HT1080 (cell line): Measurements from ENCODE around the gene GPR176. TPM values are rescaled to one million over a fixed set of nuclear protein-coding genes. Genes with fewer than 3 reads are reported as not detected.

Experiments used
- DNase-seq: peaks from one replicate; pipeline ENCODE4 v3.0.0-alpha.2; 2015; ENCODE audit warnings: low read depth
- total RNA-seq: library from RNA; depleted of rRNA; stranded (reverse); fragments of >200 nt; shearing (Covaris generic); gene quantifications from 2 replicates; pipeline ENCODE4 v1.2.3, GENCODE V29; 2014

GPR176 gene
- total RNA-seq, 1 experiment from 2014 or later, result 58.1 TPM

DNA sequence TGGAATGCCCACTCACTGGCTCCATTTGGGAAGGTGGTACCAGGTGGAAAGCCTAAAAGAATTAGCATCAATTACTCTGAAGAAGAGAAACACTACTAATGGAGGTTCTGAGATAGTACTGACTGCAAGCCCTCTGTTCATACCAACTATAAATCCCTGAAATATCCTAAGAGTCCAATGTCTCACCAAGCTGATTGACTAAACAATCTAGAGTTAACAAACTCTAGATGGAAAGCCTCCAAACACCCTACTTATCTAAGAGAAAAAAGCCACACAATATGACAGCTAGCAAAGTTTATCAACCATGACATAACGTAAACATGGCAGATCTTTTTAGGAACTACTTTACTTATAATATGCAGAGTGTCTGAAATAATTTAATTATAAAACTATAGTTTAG lies 59.2 kb downstream of the GPR176 start:
- DNase-seq, result no peak

DNA sequence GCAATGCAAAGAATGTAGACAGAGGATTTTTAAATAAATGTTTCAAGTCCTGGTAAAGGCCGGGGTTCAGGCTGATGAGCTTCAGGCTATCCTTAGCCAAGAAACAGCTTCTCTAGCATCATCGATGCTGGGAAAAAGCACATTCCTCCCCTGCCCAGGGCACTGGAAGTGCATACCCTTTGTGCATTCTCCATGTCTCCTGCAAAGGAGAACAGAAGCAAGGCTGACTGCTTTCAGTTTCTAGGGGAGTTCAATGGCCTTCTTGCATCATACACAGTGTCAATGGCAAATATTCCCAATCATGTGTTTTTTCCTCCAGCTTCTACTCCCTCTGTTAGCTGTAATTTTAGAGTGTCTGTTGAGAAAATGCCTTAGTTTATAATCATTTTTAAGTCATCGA lies 59.9 kb downstream of the GPR176 start:
- no peak for DNase-seq

DNA sequence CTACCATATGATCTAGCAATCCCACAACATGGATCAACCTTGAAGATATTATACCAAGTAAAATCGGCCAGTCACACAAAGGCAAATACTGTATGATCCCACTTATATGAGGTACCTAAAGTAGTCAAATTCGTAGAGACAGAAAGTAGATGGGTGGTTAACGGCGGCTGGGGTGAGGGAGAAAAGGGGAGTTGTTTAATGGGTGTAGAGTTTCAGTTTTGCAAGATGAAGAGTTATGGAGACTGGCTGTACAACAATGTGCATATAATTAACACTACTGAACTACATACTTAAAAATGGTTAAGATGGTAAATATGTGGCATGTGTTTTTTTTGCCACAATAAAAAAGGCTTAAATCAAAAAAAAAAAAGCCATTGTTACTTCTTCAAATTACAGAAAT lies 60.4 kb downstream of the GPR176 start:
- no peak for DNase-seq

DNA sequence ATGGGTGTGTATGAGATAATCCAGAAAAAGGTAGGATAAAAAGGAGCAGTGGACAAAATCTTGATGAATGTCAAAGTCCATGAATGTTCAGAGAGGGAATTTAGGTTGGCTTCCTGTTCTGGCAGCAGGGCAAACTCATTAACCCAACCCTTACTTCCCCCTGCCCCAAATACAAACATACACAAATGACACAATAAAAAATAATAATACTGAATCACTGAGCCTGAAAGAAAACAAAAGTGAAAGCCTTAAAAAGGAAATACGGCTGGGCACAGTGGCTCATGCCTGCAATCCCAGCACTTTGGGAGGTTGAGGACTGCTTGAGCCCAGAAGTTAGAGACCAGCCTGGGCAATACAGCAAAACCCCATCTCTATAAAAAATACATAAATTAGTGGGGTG lies 62.9 kb downstream of the GPR176 start:
- no peak for DNase-seq

DNA sequence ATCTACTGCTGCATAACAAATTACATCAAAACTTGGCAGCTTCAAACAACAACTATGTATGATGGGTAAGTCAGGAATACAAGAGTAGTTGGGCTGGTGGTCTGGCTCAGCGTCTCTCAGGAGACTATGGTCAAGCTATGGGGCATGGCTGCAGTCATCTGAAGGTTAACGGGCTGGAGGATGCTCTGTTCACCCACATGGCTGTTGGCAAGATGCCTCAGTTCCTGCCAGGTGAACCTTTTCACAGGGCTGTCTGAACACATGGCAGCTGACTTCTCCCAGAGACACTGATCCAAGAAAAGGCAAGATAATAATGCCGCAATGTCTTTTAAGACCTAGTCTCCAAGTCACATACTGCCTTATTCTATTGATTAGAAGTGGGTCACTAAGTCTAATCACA lies 63.7 kb downstream of the GPR176 start:
- DNase-seq, result no peak

DNA sequence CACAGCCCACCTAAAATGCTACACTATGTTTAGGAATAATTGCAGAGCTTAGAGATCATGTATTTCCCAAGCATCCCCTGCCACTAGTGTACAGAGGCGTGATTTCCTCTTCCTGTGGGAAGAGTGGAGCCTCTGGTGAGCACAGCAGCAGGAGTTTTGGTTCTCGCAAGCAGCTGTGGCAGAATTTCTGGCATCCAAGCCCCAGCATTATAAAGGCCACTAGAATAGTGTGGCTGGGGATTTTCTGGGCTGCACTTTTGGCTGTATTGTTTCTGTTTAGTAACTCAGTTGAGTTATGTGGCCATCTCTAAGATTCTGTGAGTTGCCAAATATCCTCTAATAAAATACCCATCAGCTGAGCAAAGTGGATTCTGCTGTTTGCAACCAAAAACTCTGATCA lies 64.7 kb downstream of the GPR176 start:
- DNase-seq, result no peak

DNA sequence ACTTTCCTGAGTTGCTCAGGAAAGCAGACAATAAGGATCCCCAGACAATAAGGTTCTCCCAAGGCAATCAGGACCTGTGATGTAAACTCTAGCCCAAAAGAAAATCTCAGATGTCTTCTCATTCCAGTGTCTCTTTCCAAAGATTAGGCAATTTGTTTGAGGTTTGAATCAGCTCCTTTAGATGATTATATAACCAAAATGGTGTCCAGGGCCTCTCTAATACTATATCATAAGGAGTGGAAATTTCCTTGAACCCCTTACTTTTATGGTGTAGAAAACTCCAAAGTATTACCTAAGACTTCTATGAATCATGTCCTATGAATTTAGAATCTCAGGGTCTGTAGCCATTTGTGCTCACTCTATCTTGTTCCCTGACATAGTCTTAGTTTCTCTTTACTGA lies 65.9 kb downstream of the GPR176 start:
- peak; percentile 37 for DNase-seq

DNA sequence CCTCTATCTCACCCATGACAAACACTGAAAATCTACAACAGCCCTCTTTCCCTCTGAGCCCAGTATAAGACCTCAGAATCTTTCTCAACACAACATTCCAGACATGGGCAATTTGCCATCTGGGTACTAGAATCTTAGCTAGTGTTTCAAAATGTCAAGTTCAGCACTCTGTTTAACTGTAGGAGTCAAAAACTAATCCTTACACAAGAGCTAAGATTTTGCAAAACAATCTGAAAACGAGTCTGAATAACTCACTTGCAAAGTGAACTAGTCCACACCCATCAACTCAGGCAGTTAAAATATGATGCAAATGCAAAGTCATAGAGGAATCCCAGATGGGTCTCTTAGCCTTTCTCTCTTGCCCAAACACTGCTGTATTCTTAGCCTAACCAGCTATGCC lies 67.8 kb downstream of the GPR176 start:
- no peak for DNase-seq

DNA sequence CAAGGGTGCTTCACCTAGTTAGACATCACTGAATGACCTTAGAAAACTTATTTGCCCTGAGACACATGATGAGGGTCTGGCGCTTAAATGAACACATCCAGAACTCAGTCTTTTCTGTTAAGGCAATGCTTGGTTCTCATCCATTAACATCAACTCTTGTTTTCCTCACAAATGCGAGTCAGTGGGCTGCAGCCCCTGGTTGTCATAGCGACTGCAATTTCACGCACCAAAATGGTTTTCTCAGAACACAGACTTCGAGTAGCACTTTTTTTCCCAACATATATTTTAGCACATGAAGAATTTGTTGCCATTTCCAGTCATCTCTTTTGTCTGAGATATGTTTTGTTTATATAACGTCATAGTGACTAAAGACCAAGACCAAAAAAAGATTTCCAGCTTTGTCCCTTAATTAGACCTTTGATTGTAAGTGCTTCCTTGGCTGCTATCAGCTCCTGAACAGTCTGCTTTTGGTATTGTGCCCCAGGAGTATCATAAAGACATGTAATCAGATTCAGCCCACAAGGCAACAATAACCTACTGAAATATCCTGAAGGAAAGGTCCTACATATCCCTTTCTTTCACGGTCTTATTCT lies 68.5 kb downstream of the GPR176 start:
- no peak for DNase-seq

DNA sequence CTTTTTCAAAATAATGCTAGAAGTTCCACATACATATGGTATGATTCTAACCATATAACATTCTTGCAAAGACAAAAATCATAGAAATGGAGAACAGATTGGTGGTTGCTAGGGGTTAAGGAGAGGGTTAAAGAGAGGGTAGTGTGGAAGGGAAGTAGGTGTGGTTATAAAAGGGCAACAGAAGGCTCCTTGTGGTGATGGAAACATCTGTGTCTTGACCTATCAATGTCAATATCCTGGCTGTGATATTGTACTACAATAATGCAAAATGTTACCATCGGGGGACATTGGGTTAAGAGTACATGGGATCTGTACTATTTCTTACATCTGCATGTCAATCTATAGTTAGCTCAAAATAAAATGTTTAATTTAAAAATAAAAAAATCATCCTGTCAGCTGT lies 69.6 kb downstream of the GPR176 start:
- no peak for DNase-seq

DNA sequence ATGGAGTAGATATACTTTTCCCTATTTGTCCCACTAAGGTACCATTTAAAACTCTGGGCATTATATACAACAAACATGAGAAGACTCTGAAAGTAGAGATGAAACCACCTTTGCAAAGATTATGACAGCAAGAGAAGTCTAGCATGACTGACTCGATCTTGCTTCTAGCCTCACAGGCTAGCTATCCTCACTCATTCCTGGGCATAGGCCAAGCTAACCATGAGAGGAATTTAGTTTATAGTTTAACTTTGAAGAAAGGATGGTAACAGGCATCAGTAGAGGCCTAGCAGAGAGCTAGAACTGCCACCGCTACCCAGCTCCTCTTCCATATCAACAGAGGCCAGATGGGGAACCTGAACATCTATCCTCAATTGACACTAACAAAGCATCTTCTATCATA lies 74.0 kb downstream of the GPR176 start:
- DNase-seq, result no peak

DNA sequence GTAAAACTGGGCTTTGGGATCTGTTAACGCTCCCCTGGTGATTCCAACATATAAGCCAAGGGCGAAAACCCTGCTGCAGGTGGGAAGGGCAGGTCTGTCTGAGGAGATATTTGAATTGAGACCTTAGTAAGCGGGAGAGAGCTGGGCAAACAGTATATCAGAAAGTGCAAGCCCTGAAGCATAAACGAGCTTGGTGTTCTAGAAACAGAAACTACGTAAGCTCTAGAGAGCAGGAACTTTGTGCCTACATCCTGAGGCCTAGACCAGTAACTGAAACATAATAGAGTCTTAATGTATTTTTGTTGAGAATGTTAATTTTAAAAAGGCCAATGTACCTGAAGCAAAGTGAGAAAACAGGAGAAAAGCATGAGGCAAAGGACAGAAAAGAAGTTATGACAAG lies 74.5 kb downstream of the GPR176 start:
- DNase-seq, result no peak

DNA sequence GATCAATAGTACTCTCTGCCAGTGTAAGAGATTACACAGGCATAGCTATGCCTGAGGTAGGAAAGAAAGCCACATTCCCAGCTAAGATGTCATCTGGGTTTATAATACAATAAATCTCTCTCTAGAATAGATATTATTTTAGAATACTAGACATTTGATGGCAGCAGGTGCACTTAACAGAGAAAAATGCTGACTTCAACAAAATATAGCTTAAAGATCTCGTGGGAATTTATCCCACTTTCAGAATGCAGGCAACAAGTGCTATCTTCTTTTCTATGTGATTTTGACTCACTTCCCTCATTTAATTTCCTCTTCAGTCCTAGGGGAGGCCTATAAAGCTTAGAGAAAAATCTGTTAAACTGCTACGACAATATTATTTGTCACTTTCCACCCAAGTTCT lies 76.5 kb downstream of the GPR176 start:
- no peak for DNase-seq

DNA sequence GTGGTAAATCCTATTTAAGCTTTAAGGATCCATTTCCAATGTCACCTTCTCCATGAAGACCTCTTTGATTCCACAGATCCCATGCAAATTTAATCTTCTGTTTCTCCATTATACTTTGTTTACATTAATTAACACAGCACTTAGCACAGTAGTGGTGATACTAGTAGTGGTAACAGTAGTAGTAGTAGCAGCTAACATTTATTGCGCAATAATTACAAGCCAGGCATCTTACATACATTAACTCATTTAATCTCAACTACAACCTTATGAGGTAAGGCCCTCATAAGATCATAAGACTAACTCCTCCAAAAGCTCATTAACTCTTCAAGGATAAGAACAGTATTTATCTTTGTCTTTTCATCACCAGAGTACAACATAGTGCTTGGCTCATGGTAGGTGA lies 82.6 kb downstream of the GPR176 start:
- DNase-seq, result no peak

DNA sequence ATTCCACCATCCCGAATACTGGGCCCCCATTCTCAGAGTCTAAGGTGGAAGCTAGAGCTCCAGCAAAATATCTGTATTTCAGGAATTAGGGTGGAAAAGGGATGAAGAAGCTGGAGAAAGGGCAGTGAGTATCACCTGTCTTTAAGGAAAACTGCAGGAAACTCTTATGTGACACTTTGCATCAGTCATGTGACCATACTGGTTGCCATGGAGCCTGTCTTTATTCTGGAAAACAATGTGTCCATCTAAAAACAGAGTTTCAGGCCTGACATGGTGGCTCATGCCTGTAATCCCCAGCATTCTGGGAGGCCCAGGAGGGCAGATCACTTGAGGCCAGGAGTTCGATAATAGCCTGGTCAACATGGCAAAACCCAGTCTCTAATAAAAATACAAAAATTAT lies 84.5 kb downstream of the GPR176 start:
- DNase-seq, result no peak

DNA sequence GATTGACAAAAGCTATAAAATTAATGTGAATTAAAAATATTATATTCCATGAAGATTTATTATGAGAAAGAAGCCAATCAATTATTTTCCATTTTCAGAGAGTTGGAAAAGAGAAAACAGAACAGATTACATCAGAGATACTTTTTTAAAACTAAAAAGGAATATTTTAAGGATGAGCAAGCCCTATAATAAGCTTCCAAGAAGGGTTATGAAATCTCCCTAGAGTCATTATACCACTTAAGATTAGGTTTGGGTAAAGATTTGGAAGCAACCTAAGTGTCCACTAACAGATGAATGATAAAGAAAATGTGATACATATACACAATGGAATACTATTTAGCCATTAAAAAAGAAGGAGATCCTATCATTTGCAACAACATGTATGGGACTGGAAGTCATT lies 85.8 kb downstream of the GPR176 start:
- no peak for DNase-seq

DNA sequence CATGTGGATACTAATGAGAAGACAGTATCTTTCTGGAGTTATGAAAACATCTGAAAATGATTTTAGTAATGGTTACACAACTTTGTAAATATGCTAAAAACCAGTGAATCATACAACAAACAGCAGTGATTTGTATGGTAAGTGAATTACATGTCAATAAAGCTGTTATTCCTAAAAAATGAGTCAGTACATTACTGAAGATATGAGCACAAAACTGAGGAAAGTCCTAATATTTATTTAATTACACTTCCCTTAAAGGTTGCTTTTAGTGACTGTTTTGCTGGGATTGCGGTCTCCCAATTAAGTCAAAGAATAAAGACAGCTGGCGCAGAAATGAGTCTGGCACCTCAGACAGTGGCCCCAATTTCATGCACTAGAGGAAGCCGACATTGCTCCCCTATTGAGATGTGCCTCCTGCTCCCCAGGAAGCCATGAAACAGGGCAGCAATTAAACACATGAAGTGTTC lies 86.5 kb downstream of the GPR176 start:
- no peak for DNase-seq

DNA sequence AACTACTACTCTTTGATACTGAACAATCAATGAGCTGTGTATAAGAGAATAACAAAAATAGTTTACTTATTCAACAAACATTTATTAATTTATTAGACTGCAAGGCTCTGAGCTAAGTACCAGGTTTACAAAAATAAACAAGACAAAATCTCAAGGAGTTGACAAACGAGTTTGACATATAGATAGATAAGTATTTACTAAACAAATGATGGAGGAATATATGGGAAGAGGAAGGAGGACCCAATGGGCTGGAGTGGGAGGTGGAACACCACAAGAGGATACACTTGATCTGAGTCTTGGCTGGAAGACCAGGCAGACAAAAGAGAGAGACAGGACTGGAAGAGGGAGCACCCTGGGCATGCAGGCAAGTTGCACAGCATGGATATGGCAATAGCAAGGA lies 89.9 kb downstream of the GPR176 start:
- no peak for DNase-seq

DNA sequence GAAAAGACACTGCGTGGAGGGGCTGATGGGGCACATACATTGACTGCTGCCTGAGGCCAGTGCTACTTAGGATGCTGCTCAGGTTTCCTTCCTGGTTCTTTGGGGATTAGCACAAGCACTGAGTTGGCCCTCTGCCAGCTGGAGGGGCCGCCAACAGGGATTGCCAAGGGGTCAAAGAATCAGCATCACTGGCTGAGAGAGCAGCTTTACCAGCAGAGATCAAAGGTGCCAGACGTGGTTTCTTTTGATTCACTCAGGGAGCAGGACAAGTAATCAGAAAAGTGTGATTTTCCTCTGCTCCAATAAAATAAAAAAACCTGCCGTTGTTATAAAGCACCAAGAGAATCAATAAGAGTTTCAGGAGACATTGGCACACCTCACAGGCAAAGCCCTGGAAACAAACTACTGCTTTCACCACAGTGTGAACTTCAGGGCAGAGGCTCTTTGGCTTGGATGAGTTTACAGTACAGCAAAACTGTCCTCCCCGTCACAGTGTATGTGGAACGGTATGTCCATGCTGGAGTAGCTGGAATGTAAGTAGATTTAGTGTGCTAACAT lies 91.6 kb downstream of the GPR176 start:
- peak; percentile 51 for DNase-seq

DNA sequence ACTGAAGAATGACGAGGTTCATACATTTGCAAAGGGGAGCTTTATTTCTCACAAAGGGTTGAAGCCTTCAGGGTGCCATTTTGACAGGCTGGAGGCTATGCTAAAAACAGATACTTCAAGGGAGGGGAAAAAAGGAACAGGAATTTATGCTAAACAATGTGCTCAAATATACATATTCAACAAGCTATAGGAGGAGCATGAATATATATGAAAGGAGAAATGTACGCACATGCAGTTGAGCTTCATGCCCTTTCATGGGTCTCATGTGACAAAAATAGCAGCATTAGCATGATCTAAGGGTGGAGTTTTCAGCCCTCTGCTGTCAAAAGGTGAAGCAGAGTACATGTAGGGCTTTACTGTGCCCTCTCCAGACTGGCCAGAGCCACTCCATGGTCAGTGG lies 93.1 kb downstream of the GPR176 start:
- no peak for DNase-seq

DNA sequence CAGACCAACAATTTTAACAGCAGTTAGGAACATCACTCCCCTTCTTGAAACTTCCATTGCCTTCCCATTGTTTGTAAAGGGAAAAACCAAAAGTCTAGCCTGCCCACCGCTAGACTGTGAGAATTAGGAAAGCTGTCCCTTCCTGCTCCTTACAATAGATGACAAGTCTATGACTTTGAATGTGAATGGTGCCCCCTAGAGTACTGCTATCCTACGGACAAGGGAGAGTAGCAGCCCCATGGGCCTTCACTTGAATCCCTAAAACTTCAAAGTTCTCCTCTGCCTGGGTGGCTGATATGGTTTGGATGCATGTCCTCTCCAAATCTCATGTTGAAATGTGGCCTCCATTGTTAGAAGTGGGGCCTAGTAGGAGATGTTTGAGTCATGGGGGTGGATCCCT lies 96.4 kb downstream of the GPR176 start:
- DNase-seq, result no peak

DNA sequence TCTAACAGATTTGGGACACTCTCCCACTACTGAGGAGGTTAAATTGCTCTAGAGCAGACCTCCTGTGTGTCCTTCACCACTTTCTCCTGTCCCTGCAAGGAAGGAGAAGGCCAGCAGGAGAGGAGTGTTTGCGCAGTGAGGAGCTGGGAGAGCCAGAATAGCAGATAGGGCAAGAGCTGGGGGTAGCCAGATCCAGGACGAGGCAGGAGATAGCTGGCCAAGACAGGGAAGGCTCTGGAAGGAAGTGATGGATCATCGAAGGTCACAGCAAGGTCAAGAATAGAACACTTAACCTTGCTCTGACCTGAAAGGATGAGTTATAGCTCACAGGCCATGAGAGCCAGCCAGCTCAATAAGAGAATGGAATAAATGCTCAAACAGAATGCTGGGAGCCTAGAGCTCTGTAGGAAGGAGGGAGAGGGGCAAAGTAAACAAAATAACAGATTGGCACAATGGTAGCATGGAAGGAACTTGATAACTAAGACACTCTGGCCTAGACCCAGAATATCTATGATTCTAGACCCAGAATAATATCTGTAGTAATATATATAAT lies 99.9 kb downstream of the GPR176 start:
- DNase-seq, result no peak

DNA sequence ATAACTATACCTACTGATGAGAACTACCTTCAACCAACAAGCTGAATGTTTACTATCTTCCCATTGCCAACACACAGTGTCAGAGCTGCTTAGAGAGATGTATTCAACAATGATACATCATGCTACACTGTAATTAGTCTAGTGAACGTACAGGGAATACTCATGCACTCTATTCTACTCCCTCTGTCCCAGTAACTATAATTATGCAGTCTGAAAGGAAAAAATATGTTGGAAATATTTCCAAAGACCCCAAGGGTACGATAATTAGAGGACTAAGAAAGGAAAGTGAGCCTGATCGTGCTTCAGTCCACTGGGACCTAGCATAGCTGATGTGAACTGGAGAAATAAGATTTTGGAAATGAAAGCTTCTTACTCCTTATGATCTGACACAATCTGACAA lies 100.5 kb downstream of the GPR176 start:
- no peak for DNase-seq

DNA sequence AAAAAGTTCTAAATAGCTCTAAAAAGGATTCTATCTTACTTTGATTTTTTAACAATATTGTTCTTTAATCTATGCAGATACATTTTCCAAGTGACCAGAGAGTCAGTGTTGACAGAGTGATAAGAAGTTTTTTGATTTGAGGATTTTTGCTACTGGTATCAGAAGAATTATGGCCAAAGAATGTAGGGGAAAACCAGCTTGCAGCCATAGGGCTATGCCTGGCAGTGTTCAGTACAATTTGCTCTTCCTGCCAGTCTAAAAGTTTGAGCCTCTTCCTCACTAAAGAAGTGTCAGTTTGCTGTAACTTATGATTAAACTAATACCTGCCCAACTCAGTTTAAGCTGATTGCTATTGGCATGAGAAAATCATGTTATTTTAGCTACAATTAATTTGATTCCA lies 102.2 kb downstream of the GPR176 start:
- DNase-seq, result no peak
